Endothelial cell of umbilical vein (primary cell): ENCODE measurements around the gene JPH2. TPM values are rescaled to one million over a fixed set of nuclear protein-coding genes. Genes with fewer than 3 reads are reported as not detected.

Experiments
- BruUV-seq: library from RNA; stranded (reverse); fragments of 400-500 nt; replicated peaks from 2 replicates; lab custom pipeline; 2021; lab: Mats Ljungman, UMichigan
- CTCF ChIA-PET: fragments of 300-600, 350-600 bp; sonication (Branson Sonifier 250); formaldehyde crosslinking; loops from one replicate; lab custom pipeline; 2021; ENCODE audit warnings: antibody characterized with exemption, inconsistent platforms; lab: Charles Lee
- POLR2A ChIA-PET: fragments of 300-600, 350-600 bp; sonication (Branson Sonifier 250); formaldehyde crosslinking; loops from one replicate; lab custom pipeline; 2021; ENCODE audit warnings: antibody characterized with exemption, inconsistent platforms; lab: Charles Lee
- DNase-seq: peaks from one replicate; pipeline ENCODE4 v3.0.0-alpha.2; 2011; ENCODE audit warnings: low read depth, low spot score
- FAIRE-seq: peaks from 2 replicates; lab custom pipeline; 2011; peaks lifted over from hg19 to GRCh38; lab: Jason Lieb, UNC
- H2AFZ ChIP-seq: 2 replicates; pipeline ENCODE4 v1.6.0; 2012; ENCODE audit warnings: low read depth, low read length, control low read depth, inconsistent platforms
- H3K27ac ChIP-seq: 2 replicates; pipeline ENCODE4 v1.5.1; 2011; ENCODE audit warnings: low read depth, mild to moderate bottlenecking, control low read depth, low read length, moderate library complexity; ENCODE audit not compliant: insufficient read depth
- H3K27me3 ChIP-seq, 2 experiments: 2 replicates each; pipeline versions ENCODE4 v1.6.0 to v1.6.1; 2011; ENCODE audit warnings: low read length in 2 of 2, mixed read lengths in 1 of 2; ENCODE audit not compliant: control insufficient read depth in 2 of 2, insufficient read depth in 2 of 2
- H3K36me3 ChIP-seq, 2 experiments: 2 replicates in 1 of 2; 3 replicates in 1 of 2; pipeline ENCODE4 v1.5.1; 2011; ENCODE audit warnings: low read length in 2 of 2, mild to moderate bottlenecking in 1 of 2, moderate library complexity in 1 of 2; ENCODE audit not compliant: control insufficient read depth in 2 of 2, insufficient read depth in 2 of 2; ENCODE audit errors: extremely low read depth in 1 of 2
- H3K4me1 ChIP-seq: 3 replicates; pipeline ENCODE4 v1.5.1; 2011; ENCODE audit warnings: mild to moderate bottlenecking, low read length; ENCODE audit not compliant: control insufficient read depth, insufficient read depth; ENCODE audit errors: extremely low read depth
- H3K4me2 ChIP-seq: 2 replicates; pipeline ENCODE4 v1.6.1; 2011; ENCODE audit warnings: low read length, control low read depth, mixed read lengths; ENCODE audit not compliant: insufficient read depth
- H3K4me3 ChIP-seq, 3 experiments: fragments of 200-600 bp in 1 of 3; sonication (generic), shearing (Covaris generic) in 1 of 3; replicated peaks in 1 of 3; 2 replicates each; pipeline ENCODE4 v1.5.1; 2011 to 2016; ENCODE audit warnings: control low read depth in 3 of 3, low read length in 3 of 3, mild to moderate bottlenecking in 2 of 3, inconsistent platforms in 1 of 3, low read depth in 1 of 3, moderate library complexity in 1 of 3; ENCODE audit not compliant: insufficient read depth in 1 of 3
- H3K79me2 ChIP-seq: 2 replicates; pipeline ENCODE4 v1.6.0; 2012; ENCODE audit warnings: low read length, inconsistent platforms; ENCODE audit not compliant: control insufficient read depth, insufficient read depth
- H3K9ac ChIP-seq: replicated peaks from 2 replicates; pipeline ENCODE3; 2011; ENCODE audit warnings: low read length, control low read depth; ENCODE audit not compliant: insufficient read depth; ENCODE audit errors: extremely low read depth
- H3K9me1 ChIP-seq: replicated peaks from 3 replicates; pipeline ENCODE4 v1.6.0; 2011; ENCODE audit warnings: mild to moderate bottlenecking, low read length; ENCODE audit not compliant: control insufficient read depth, insufficient read depth; ENCODE audit errors: extremely low read depth
- H3K9me3 ChIP-seq: replicated peaks from 2 replicates; pipeline ENCODE4 v1.5.1; 2012; ENCODE audit warnings: low read length, inconsistent platforms; ENCODE audit not compliant: control insufficient read depth, insufficient read depth
- H4K20me1 ChIP-seq: replicated peaks from 2 replicates; pipeline ENCODE3; 2011; ENCODE audit warnings: mild to moderate bottlenecking, low read length; ENCODE audit not compliant: control insufficient read depth, insufficient read depth; ENCODE audit errors: extremely low read depth
- EZH2 ChIP-seq: IDR thresholded peaks from 2 replicates; pipeline ENCODE4 v1.6.1; 2012; ENCODE audit warnings: borderline replicate concordance, low read depth, mild to moderate bottlenecking, moderate library complexity, low read length, inconsistent platforms; ENCODE audit not compliant: severe bottlenecking
- FOS ChIP-seq: IDR thresholded peaks from 2 replicates; pipeline ENCODE4 v1.6.1; 2011; ENCODE audit warnings: mild to moderate bottlenecking, low read length, moderate library complexity, borderline replicate concordance; ENCODE audit not compliant: insufficient read depth
- GATA2 ChIP-seq: IDR thresholded peaks from 2 replicates; pipeline ENCODE4 v1.7.0; 2011; ENCODE audit warnings: low read depth, mild to moderate bottlenecking, moderate library complexity, mixed read lengths, low read length; ENCODE audit not compliant: insufficient read length, insufficient read depth
- JUN ChIP-seq: IDR thresholded peaks from 2 replicates; pipeline ENCODE4 v1.6.1; 2011; ENCODE audit warnings: borderline replicate concordance, low read depth; ENCODE audit not compliant: insufficient read length, insufficient read depth
- MAX ChIP-seq: IDR thresholded peaks from 2 replicates; pipeline ENCODE4 v1.6.1; 2011; ENCODE audit not compliant: insufficient read depth, insufficient read length
- MYC ChIP-seq: IDR thresholded peaks from one replicate; pipeline ENCODE4 v1.6.1; 2011; ENCODE audit warnings: mild to moderate bottlenecking, low read depth, low read length
- POLR2A ChIP-seq: IDR thresholded peaks from 2 replicates; pipeline ENCODE4 v1.6.1; 2012; ENCODE audit warnings: low read depth, mild to moderate bottlenecking, control low read depth, low read length
- POLR2AphosphoS5 ChIP-seq: IDR thresholded peaks from 2 replicates; pipeline ENCODE4 v1.6.1; 2012; ENCODE audit warnings: low read depth, mild to moderate bottlenecking, control low read depth, low read length, moderate library complexity; ENCODE audit not compliant: insufficient read depth
- dilution Hi-C: fragments of 300-500 bp; cut with MboI; formaldehyde crosslinking; loops from one replicate; pipeline ENCODE4 v1.15.0; 2019; ENCODE audit warnings: low sequenced_read_pairs; ENCODE audit not compliant: extremely low pct_ligation_motif_present
- intact Hi-C: fragments of 100-400 bp; cut with micrococcal nuclease; formaldehyde crosslinking; loops from one replicate; pipeline ENCODE4 v1.10.0; 2022
- polyA plus RNA-seq, 4 experiments: library from polyadenylated mRNA; depleted of rRNA in 3 of 4; stranded (reverse) in 3 of 4; unstranded in 1 of 4; fragments of >200 nt; gene quantifications; 2 replicates each; pipeline versions ENCODE4 v1.2.1 to v1.2.3, GENCODE V29; 2011 to 2012; ENCODE audit warnings: missing spikeins in 1 of 4
- total RNA-seq: library from RNA; stranded (reverse); gene quantifications from 2 replicates; pipeline ENCODE4 v1.2.3, GENCODE V29; 2021
- TF ChIP-seq, protein P1 (sequence below), 2 donors: IDR thresholded peaks; 1 replicate in 1 of 2; 2 replicates in 1 of 2; pipeline ENCODE4 v1.5.1; 2011; ENCODE audit warnings: low read length in 2 of 2, mild to moderate bottlenecking in 2 of 2, moderate library complexity in 2 of 2, control low read depth in 1 of 2, inconsistent platforms in 1 of 2, low read depth in 1 of 2; ENCODE audit not compliant: insufficient read depth in 1 of 2; ENCODE audit errors: extremely low read depth in 1 of 2

Gene JPH2
- total and polyA plus RNA-seq, 2 donors (not counting 3 experiments of a cell fraction or from before 2014, with no cell fraction given): not detected

- no peak overlapping the region for H3K27ac ChIP-seq
- H3K9me3 ChIP-seq: no peaks in the 10 kb centered on the region
- H3K4me3 ChIP-seq: no peak overlapping the region
- ChIA-PET POLR2A (no interaction called here), CTCF (interaction anchor here (1.3 to 9.7 kb wide), 4 partner anchors 81 to 242 kb away, joined by 3 to 199 read pairs (median 29); partner anchors contain the start of gene FITM2)
- H3K36me3 ChIP-seq: peaks cover 0 to 1% of the 10 kb centered on the region in 2 experiments
- intact Hi-C loops: loop anchor here (10.0 kb wide), 1 partner anchor 265 kb away; no protein-coding TSS in a partner anchor
- BruUV-seq: no TSS peak
- H3K4me1 ChIP-seq: no peaks in the 10 kb centered on the region
- TF ChIP-seq GATA2 (no peak), MAX (no peak), MYC (no peak), POLR2AphosphoS5 (no peak), FOS (no peak), JUN (no peak), POLR2A (no peak), EZH2 (no peak)
- TF ChIP-seq, protein P1, sequence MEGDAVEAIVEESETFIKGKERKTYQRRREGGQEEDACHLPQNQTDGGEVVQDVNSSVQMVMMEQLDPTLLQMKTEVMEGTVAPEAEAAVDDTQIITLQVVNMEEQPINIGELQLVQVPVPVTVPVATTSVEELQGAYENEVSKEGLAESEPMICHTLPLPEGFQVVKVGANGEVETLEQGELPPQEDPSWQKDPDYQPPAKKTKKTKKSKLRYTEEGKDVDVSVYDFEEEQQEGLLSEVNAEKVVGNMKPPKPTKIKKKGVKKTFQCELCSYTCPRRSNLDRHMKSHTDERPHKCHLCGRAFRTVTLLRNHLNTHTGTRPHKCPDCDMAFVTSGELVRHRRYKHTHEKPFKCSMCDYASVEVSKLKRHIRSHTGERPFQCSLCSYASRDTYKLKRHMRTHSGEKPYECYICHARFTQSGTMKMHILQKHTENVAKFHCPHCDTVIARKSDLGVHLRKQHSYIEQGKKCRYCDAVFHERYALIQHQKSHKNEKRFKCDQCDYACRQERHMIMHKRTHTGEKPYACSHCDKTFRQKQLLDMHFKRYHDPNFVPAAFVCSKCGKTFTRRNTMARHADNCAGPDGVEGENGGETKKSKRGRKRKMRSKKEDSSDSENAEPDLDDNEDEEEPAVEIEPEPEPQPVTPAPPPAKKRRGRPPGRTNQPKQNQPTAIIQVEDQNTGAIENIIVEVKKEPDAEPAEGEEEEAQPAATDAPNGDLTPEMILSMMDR (IDR thresholded peaks at IDR 0.05; ENCODE audit: extremely low read depth in 1 of 2, insufficient read depth in 1 of 2, low read depth in 1 of 2, low read length in 2 of 2): no peak
- no peaks in the 10 kb centered on the region for H3K79me2 ChIP-seq
- no peak overlapping the region for H2AFZ ChIP-seq
- DNase-seq (no peak), FAIRE-seq (no peak)
- no peak overlapping the region for H3K9ac ChIP-seq
- dilution Hi-C loops: no loop called here
- no peaks in the 10 kb centered on the region for H4K20me1 ChIP-seq
- no peak overlapping the region for H3K4me2 ChIP-seq
- no peaks in the 10 kb centered on the region for H3K9me1 ChIP-seq
- no peaks in the 10 kb centered on the region for H3K27me3 ChIP-seq
These were observed 32.8 kb upstream of the JPH2 start for GRCh38 chr20:44219791-44220190.
